ENCODE measurements around the gene CD96.

Gene CD96

GRCh38 chr3:111676211-111677006, 134.4 kb downstream of the CD96 start:
- peak in 2 of 5 experiments; percentile 19 to 49 for DNase-seq

- DNase-seq, result no peak
Observed at GRCh38 chr3:111677007-111677392, 135.0 kb downstream of the CD96 start.

GRCh38 chr3:111681661-111682426, 139.8 kb downstream of the CD96 start:
- DNase-seq, result no peak

- no peak for DNase-seq
Observed at GRCh38 chr3:111684640-111685039, 142.6 kb downstream of the CD96 start.

GRCh38 chr3:111688190-111688800, 146.3 kb downstream of the CD96 start:
- no peak for DNase-seq

GRCh38 chr3:111690242-111690641, 148.2 kb downstream of the CD96 start:
- peak in 1 of 5 experiments; percentile 45 for DNase-seq

- DNase-seq, result peak in 1 of 5 experiments; percentile 38
Observed at GRCh38 chr3:111691293-111691909, 149.4 kb downstream of the CD96 start.

GRCh38 chr3:111692593-111693552, 150.9 kb downstream of the CD96 start:
- DNase-seq, result no peak

- DNase-seq, result no peak
Observed at GRCh38 chr3:111694471-111694870, 152.5 kb downstream of the CD96 start.

- no peak for DNase-seq
Observed at GRCh38 chr3:111695636-111696117, 153.7 kb downstream of the CD96 start.

- peak in 1 of 5 experiments; percentile 47 for DNase-seq
Observed at GRCh38 chr3:111700054-111700453, 158.1 kb downstream of the CD96 start.

GRCh38 chr3:111701292-111701906, 159.4 kb downstream of the CD96 start:
- DNase-seq, result no peak

All from T-helper 2 cell (primary cell).